Gastrocnemius medialis (tissue), 4 donors: Measurements from ENCODE around the gene C2CD3.

Experiments used
- POLR2A ChIP-seq, 2 donors: fragments of 450-650 bp; IDR thresholded peaks; one replicate each; pipeline ENCODE4 v1.6.1; 2017; ENCODE audit warnings: antibody characterized with exemption in 2 of 2, mild to moderate bottlenecking in 2 of 2, moderate library complexity in 2 of 2
- TF ChIP-seq, protein P1 (sequence below), 5 experiments: fragments of 450-650 bp in 3 of 5; fragments of 200-600 bp in 2 of 5; sonication (generic) in 2 of 5; IDR thresholded peaks in 4 of 5; conservative IDR thresholded peaks in 1 of 5; 1 replicate in 4 of 5; 2 replicates in 1 of 5; pipeline ENCODE4 v1.5.1; 2016 to 2019; ENCODE audit warnings: antibody characterized with exemption in 5 of 5, mild to moderate bottlenecking in 3 of 5, moderate library complexity in 3 of 5

DNA sequence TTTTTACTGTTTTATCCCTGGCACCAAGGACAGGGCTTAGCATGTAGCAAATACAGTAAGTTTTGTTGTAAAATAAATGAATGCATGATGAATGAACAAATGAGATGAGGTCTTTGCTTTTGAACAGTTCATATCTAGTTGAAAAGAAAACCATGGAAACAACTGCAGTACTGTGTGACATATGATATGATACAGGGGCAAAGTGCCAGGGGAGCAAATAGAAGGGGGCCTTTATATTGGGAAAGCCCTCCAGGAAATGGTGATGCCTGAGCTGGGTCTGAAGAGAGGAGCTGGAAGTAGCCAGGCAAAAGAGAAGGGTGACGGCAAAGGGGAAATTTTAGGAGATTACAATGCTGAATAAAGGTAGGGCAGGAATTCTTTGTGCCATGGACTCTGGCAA lies 98.1 kb downstream of the C2CD3 start:
- TF ChIP-seq, protein P1, sequence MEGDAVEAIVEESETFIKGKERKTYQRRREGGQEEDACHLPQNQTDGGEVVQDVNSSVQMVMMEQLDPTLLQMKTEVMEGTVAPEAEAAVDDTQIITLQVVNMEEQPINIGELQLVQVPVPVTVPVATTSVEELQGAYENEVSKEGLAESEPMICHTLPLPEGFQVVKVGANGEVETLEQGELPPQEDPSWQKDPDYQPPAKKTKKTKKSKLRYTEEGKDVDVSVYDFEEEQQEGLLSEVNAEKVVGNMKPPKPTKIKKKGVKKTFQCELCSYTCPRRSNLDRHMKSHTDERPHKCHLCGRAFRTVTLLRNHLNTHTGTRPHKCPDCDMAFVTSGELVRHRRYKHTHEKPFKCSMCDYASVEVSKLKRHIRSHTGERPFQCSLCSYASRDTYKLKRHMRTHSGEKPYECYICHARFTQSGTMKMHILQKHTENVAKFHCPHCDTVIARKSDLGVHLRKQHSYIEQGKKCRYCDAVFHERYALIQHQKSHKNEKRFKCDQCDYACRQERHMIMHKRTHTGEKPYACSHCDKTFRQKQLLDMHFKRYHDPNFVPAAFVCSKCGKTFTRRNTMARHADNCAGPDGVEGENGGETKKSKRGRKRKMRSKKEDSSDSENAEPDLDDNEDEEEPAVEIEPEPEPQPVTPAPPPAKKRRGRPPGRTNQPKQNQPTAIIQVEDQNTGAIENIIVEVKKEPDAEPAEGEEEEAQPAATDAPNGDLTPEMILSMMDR (IDR thresholded peaks at IDR 0.05 in 4 of 5, conservative IDR thresholded peaks at IDR 0.05 in 1 of 5), result no peak
- TF ChIP-seq POLR2A (IDR thresholded peaks at IDR 0.05), result no peak
